Ishikawa (cell line): ENCODE data around the gene COL13A1.

Experiments used
- CEBPB ChIP-seq: IDR thresholded peaks from 2 replicates; pipeline ENCODE4 v1.6.1; 2012
- CREB1 ChIP-seq: IDR thresholded peaks from 2 replicates; pipeline ENCODE4 v1.6.1; 2012; ENCODE audit warnings: low read depth
- EGR1 ChIP-seq: IDR thresholded peaks from 2 replicates; pipeline ENCODE4 v1.6.1; 2012
- EP300 ChIP-seq: IDR thresholded peaks from 2 replicates; pipeline ENCODE4 v1.6.1; 2012; ENCODE audit warnings: borderline replicate concordance
- FOXM1 ChIP-seq: IDR thresholded peaks from 2 replicates; pipeline ENCODE4 v1.6.1; 2012; ENCODE audit warnings: low read depth, borderline replicate concordance
- NFIC ChIP-seq: IDR thresholded peaks from 2 replicates; pipeline ENCODE4 v1.6.1; 2012
- RAD21 ChIP-seq: IDR thresholded peaks from 2 replicates; pipeline ENCODE4 v1.6.1; 2012; ENCODE audit warnings: low read depth
- TAF1 ChIP-seq: IDR thresholded peaks from 2 replicates; pipeline ENCODE4 v1.6.1; 2012; ENCODE audit warnings: low read depth, mild to moderate bottlenecking
- TCF12 ChIP-seq: IDR thresholded peaks from 2 replicates; pipeline ENCODE4 v1.6.1; 2012; ENCODE audit warnings: low read depth
- TEAD4 ChIP-seq: IDR thresholded peaks from 2 replicates; pipeline ENCODE4 v1.6.1; 2012
- USF1 ChIP-seq: IDR thresholded peaks from 2 replicates; pipeline ENCODE4 v1.6.1; 2012
- YY1 ChIP-seq: IDR thresholded peaks from 2 replicates; pipeline ENCODE4 v1.6.1; 2012; ENCODE audit warnings: low read depth
- ZBTB7A ChIP-seq: IDR thresholded peaks from 2 replicates; pipeline ENCODE4 v1.6.1; 2012; ENCODE audit warnings: low read depth
- TF ChIP-seq, protein P1 (sequence below): IDR thresholded peaks from 2 replicates; pipeline ENCODE4 v1.6.1; 2012
- TF ChIP-seq, protein P2 (sequence below): IDR thresholded peaks from 2 replicates; pipeline ENCODE4 v1.6.1; 2012; ENCODE audit warnings: low read depth, mild to moderate bottlenecking

COL13A1 gene

GRCh38 chr10:69791812-69792211, 9.9 kb upstream of the COL13A1 start:
- TF ChIP-seq, protein P1, sequence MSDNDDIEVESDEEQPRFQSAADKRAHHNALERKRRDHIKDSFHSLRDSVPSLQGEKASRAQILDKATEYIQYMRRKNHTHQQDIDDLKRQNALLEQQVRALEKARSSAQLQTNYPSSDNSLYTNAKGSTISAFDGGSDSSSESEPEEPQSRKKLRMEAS: no peak
- TF ChIP-seq EGR1 (no peak), NFIC (no peak), CEBPB (no peak), YY1 (no peak), EP300 (no peak), USF1 (no peak), RAD21 (no peak), FOXM1 (no peak)
- TF ChIP-seq, protein P2, sequence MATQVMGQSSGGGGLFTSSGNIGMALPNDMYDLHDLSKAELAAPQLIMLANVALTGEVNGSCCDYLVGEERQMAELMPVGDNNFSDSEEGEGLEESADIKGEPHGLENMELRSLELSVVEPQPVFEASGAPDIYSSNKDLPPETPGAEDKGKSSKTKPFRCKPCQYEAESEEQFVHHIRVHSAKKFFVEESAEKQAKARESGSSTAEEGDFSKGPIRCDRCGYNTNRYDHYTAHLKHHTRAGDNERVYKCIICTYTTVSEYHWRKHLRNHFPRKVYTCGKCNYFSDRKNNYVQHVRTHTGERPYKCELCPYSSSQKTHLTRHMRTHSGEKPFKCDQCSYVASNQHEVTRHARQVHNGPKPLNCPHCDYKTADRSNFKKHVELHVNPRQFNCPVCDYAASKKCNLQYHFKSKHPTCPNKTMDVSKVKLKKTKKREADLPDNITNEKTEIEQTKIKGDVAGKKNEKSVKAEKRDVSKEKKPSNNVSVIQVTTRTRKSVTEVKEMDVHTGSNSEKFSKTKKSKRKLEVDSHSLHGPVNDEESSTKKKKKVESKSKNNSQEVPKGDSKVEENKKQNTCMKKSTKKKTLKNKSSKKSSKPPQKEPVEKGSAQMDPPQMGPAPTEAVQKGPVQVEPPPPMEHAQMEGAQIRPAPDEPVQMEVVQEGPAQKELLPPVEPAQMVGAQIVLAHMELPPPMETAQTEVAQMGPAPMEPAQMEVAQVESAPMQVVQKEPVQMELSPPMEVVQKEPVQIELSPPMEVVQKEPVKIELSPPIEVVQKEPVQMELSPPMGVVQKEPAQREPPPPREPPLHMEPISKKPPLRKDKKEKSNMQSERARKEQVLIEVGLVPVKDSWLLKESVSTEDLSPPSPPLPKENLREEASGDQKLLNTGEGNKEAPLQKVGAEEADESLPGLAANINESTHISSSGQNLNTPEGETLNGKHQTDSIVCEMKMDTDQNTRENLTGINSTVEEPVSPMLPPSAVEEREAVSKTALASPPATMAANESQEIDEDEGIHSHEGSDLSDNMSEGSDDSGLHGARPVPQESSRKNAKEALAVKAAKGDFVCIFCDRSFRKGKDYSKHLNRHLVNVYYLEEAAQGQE: no peak

- TF ChIP-seq EP300 (no peak), USF1 (no peak), TAF1 (no peak), EGR1 (no peak)
- TF ChIP-seq, protein P1: no peak
- TF ChIP-seq, protein P2: no peak
Observed at GRCh38 chr10:69792341-69792740, 9.4 kb upstream of the COL13A1 start.

DNA sequence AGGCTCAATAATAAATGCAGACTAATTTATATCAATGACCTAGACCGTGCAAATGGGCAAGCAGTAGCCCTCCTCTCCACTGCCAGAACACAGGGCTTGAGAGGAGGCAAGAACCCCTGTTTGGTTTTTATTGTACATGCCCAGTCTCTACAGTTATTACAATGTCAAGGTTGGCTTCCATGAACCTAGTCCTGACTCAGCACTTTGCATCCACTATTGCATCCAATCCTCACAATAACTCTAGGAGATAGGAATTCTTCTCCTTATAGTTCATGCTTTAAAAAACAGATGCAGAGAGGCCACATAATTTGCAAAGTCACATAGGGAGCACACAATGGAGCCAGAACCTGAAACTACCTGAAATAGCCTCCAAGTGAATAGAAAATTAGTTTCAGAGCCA, 7.0 kb upstream of the COL13A1 start:
- TF ChIP-seq, protein P2: no peak
- no peak for TF ChIP-seq CEBPB
- TF ChIP-seq FOXM1: no peak

DNA sequence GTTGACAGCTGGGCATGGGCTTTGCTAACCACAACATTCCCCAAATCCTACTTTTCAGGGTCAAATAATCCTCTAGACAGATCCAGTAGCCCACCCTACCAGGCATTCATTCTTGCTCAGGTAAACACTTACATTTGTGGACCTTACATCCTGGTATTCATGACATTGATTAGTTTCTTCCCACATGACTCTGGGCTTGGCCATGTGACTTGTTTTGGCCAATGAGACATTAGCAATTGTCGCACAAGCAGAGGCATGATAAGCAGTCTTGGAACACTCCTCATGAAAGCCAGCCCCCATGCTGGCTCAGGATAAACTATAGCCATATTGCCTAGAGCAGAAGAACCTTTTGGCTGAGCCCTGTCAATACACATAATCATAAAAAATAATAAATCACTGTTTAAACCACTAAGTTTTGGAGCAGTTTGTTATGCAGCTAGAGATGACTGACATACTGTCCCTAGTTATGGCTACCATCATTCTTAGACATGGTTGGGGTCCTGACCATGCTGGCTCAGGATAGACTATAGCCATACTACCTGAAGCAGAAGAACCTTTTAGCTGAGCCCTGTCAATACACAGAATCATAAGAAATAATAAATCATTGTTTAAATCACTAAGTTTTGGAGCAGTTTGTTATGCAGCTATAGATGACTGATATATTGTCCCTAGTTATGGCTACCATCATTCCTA, 6.3 kb upstream of the COL13A1 start:
- TF ChIP-seq CEBPB (no peak), FOXM1 (no peak), CREB1 (no peak), TAF1 (no peak), USF1 (no peak), RAD21 (no peak), ZBTB7A (no peak), EP300 (no peak), TCF12 (no peak), NFIC (no peak), EGR1 (no peak), TEAD4 (no peak), YY1 (no peak)
- TF ChIP-seq, protein P1: no peak
- TF ChIP-seq, protein P2: no peak
